ENCODE data around the gene EIF2D. TPM values are rescaled to one million over a fixed set of nuclear protein-coding genes. Genes with fewer than 3 reads are reported as not detected.

EIF2D gene
- total and polyA plus RNA-seq, 9 of the 15 experiments (the other 6 are each of a cell fraction or from before 2014, with no cell fraction given), result 81.1 to 138 (median 93.9) TPM

GRCh38 chr1:206544562-206545257 lies 67.6 kb downstream of the EIF2D start (continued):
- peak; percentile 92 for TF ChIP-seq REST (IDR thresholded peaks at IDR 0.05; ENCODE audit: borderline replicate concordance)
- no peak for TF ChIP-seq REST (CRISPR knock-in tag; IDR thresholded peaks at IDR 0.05; ENCODE audit: low read depth)
- no peak for TF ChIP-seq SAFB2 (IDR thresholded peaks at IDR 0.05; ENCODE audit: borderline replicate concordance, low read depth, low read length, severe bottlenecking)
- no peak for TF ChIP-seq POLR2AphosphoS5 (IDR thresholded peaks at IDR 0.05; ENCODE audit: control insufficient read depth, insufficient read depth, low read depth, low read length)
- TF ChIP-seq, protein P1, sequence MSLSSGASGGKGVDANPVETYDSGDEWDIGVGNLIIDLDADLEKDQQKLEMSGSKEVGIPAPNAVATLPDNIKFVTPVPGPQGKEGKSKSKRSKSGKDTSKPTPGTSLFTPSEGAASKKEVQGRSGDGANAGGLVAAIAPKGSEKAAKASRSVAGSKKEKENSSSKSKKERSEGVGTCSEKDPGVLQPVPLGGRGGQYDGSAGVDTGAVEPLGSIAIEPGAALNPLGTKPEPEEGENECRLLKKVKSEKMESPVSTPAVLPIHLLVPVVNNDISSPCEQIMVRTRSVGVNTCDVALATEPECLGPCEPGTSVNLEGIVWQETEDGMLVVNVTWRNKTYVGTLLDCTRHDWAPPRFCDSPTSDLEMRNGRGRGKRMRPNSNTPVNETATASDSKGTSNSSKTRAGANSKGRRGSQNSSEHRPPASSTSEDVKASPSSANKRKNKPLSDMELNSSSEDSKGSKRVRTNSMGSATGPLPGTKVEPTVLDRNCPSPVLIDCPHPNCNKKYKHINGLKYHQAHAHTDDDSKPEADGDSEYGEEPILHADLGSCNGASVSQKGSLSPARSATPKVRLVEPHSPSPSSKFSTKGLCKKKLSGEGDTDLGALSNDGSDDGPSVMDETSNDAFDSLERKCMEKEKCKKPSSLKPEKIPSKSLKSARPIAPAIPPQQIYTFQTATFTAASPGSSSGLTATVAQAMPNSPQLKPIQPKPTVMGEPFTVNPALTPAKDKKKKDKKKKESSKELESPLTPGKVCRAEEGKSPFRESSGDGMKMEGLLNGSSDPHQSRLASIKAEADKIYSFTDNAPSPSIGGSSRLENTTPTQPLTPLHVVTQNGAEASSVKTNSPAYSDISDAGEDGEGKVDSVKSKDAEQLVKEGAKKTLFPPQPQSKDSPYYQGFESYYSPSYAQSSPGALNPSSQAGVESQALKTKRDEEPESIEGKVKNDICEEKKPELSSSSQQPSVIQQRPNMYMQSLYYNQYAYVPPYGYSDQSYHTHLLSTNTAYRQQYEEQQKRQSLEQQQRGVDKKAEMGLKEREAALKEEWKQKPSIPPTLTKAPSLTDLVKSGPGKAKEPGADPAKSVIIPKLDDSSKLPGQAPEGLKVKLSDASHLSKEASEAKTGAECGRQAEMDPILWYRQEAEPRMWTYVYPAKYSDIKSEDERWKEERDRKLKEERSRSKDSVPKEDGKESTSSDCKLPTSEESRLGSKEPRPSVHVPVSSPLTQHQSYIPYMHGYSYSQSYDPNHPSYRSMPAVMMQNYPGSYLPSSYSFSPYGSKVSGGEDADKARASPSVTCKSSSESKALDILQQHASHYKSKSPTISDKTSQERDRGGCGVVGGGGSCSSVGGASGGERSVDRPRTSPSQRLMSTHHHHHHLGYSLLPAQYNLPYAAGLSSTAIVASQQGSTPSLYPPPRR (CRISPR knock-in tag; IDR thresholded peaks at IDR 0.05; ENCODE audit: borderline replicate concordance), result no peak
- TF ChIP-seq ZBTB49 (CRISPR knock-in tag; IDR thresholded peaks at IDR 0.05; ENCODE audit: borderline replicate concordance), result no peak
- TF ChIP-seq RBM17 (IDR thresholded peaks at IDR 0.05; ENCODE audit: borderline replicate concordance, low read depth, low read length), result no peak
- no peak for TF ChIP-seq MTA3 (IDR thresholded peaks at IDR 0.05; ENCODE audit: borderline replicate concordance)
- TF ChIP-seq PYGO2 (tag; IDR thresholded peaks at IDR 0.05), result no peak
- TF ChIP-seq POLR2B (IDR thresholded peaks at IDR 0.05; ENCODE audit: low read depth, partially characterized antibody), result no peak
- no peak for TF ChIP-seq MEF2A (IDR thresholded peaks at IDR 0.05; ENCODE audit: control insufficient read depth, low read depth, low read length)
